Fibroblast of lung (primary cell): Measurements from ENCODE around the gene C1orf94.

ENCODE experiments used
- EZH2 ChIP-seq: IDR thresholded peaks from 2 replicates; pipeline ENCODE4 v1.5.1; 2012; ENCODE audit warnings: low read length, control low read depth, mild to moderate bottlenecking; ENCODE audit errors: missing control alignments
- TF ChIP-seq, protein P1 (sequence below), 2 donors: IDR thresholded peaks in 1 of 2; conservative IDR thresholded peaks in 1 of 2; 1 replicate in 1 of 2; 2 replicates in 1 of 2; pipeline ENCODE4 v1.5.1; 2011 to 2012; ENCODE audit warnings: low read length in 2 of 2, control low read depth in 1 of 2, inconsistent platforms in 1 of 2, low read depth in 1 of 2, mild to moderate bottlenecking in 1 of 2

GRCh38 chr1:34268311-34268954, 91.7 kb downstream of the C1orf94 start:
- TF ChIP-seq, protein P1, sequence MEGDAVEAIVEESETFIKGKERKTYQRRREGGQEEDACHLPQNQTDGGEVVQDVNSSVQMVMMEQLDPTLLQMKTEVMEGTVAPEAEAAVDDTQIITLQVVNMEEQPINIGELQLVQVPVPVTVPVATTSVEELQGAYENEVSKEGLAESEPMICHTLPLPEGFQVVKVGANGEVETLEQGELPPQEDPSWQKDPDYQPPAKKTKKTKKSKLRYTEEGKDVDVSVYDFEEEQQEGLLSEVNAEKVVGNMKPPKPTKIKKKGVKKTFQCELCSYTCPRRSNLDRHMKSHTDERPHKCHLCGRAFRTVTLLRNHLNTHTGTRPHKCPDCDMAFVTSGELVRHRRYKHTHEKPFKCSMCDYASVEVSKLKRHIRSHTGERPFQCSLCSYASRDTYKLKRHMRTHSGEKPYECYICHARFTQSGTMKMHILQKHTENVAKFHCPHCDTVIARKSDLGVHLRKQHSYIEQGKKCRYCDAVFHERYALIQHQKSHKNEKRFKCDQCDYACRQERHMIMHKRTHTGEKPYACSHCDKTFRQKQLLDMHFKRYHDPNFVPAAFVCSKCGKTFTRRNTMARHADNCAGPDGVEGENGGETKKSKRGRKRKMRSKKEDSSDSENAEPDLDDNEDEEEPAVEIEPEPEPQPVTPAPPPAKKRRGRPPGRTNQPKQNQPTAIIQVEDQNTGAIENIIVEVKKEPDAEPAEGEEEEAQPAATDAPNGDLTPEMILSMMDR (conservative IDR thresholded peaks at IDR 0.05 in 1 of 2, IDR thresholded peaks at IDR 0.05 in 1 of 2; ENCODE audit: low read depth in 1 of 2, low read length in 2 of 2): no peak
- no peak for TF ChIP-seq EZH2
